HG03060 (cell line): ENCODE results near the gene KCNK17.

Experiments used
- ATAC-seq: cut with Tn5 transposase; IDR thresholded peaks from one replicate; pipeline ENCODE4 v1.9.1; 2021; ENCODE audit warnings: low read depth, moderate number of reproducible peaks; ENCODE audit not compliant: unreplicated experiment

The KCNK17 gene

DNA sequence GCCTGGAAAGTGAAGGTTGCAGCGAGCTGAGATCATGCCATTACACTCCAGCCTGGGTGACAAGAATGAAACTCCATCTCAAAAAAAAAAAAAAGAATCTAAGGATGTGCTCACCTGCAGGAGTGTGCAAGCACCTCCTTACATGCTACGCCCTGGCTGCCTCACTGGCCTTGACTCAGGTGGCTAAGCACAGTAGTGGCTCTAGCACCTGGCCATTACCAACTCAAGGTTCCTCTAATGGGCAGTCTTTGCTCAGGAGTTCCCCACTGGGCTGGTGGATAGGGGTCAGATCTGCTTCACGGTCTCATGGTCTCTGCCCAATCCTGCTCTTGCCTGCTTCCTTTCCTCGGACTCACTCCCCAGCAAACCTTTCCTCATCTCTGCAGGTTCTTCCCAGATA lies 39.7 kb downstream of the KCNK17 start:
- no peak for ATAC-seq

DNA sequence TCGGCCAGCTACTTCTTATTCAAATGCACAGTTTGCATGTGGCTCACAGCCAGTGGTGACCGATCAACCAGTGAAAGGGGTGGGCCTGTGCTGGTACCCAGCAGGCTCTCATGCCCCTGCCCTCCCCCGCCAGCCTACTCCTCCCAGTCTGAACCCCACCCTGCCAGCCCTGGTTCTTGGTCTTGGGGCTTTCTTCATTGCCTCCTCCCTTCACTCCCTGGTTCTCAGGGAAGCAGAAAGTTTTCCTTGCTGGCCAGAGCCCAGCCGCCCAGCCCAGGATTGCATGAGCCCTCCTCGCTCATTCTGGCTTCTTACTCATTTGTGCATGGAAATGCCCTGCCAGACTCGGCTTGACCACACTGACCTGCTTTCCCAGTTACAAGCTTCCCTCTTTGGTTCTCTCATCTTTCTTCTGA lies 40.8 kb downstream of the KCNK17 start:
- ATAC-seq, result no peak

DNA sequence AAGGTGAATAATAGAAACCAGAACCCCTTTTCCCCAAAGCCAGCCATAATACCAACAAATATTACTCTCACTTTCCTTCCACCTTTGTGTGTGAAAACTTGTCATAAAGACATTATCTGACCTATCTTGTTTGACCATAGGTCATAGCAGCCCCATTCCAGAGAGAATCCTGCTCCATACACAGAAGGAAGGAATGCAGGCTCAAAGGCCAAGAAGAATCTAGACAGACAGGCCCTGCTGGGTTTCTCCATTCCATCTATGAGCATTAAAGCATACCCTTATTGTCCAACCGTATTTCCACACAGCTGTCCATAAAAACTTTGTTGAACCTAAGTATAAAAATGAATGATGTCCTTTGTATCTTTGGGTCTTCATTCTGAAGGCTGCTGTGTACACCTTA lies 44.3 kb downstream of the KCNK17 start:
- no peak for ATAC-seq

DNA sequence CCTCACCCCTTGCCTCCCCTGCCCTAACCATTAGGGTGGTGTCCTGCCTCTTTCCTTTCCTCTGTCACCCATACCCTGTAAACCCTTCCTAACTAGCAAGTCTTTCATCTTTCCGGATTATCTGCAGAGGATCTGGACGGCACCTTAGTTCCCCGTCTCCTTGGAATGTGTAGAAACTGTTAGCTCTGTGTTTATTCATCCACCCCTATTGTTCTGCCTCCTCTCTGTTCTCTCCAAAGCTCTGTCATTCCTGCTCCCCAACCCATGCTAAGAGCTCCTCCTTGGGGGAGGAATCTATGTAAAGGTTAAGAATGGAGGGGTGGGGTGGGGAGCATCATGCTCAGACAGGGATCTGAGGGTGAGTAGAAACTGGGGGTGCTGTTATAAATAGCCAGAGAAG lies 45.5 kb downstream of the KCNK17 start:
- no peak for ATAC-seq

DNA sequence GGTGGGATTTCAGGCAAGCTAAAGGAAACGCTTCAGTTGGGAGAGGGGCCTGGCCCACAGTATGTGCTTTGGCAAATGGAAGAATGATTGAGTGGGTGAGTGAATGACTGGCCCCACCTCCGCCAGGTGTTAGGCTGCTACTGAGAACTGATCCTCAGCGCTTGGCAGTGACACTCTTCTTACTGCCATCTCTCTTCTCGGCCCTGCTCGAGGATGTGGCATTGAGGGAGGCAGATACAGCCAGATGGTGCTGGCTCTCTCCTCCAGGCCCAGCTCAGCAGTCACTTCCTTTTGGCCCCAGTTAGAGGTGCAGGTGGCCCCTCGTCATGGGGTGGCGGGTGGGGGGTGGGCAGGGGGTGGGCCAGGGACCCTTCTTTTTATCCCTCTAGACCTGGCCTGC lies 46.0 kb downstream of the KCNK17 start:
- ATAC-seq, result no peak

DNA sequence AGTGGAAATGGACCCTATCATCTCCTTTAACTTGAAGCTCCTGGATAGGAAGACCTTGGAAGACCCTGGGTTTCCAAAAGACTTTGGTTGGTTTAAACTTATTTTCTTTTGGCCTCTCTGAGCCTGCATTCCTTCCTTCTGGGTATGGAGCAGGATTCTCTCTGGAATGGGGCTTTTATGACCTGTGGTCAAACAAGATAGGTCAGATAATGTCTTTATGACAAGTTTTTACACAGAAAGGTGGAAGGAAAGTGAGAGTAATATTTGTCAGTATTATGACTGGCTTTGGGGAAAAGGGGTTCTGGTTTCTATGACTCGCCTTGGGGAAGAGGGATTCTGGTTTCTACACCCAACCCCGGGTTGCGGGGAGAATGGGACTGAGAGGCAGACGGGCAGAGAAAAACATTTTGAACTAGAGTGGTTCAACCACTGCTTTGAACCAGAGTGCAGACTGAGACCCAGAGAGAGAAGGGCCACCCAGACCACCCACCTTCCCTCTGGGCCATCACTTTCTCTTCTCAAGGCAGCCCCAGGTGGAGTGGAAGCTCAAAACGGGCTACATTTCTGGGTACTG lies 47.4 kb downstream of the KCNK17 start:
- ATAC-seq, result no peak

DNA sequence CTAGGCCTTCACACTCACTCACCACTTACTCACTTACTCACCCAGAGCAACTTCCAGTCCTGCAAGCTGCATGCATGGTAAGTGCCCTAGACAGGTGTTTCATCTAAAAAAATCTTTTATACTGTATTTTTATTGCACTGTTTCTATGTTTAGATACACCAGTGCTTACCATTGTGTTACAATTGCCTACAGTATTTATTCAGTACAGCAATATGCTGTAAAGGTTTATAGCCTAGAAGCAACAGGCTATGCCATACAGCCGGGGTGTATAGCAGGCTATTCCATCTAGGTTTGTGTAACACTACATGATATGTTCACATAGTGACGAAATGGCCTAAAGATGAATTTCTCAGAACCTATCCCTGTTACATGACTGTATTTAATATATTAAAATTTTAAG lies 47.8 kb downstream of the KCNK17 start:
- ATAC-seq, result no peak

DNA sequence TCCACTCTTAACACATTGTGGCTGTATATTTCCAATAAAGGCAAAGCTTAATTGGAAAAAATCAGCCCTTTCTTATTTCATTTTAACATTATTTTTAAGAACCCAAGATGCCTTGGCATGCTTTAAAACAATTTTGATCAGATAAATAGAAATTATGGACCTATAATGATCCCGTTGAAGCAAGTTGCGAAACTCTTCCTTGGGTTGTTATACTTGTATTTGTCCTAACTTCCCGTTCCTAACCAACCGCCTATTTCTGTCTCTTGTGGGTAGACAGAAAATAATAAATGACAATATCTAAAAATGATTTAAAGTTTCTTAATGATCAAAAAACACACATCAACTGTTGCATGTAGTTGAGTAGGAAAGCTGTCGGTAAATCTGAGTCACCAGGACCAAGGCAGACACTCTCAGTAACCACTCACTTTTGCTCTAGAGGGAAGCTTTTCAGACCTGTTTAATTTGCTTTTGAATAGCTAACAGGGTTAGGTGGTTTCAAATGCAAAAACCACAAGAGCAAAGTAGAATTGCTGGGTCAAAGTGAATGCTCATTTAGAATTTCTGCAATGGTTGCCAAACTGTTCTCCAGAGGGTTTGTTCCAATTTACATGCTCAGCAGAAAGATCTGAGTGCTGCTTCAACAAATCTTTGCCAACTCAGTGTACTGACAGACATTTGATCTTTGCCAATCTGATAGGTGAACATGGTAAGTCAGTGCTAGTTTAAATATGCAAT lies 50.7 kb downstream of the KCNK17 start:
- ATAC-seq, result no peak

DNA sequence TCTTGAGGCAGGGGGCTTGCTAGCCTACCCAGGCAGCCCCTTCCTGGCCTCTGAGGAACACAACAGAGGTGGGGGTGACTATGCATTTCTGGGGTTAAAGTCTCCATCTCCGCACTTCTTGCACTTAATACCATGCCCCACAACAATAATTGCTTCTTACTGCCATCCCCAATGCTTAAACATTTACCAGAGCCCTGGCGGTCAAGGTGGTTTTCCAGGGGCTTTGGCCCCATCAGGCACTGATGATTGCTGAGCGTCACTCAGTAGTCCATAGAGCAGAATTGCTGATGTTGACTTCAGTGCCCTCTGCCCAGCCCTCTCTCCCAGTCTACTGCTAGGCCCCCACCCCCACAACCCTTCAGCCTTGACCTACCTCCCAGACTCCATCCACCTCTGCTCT lies 52.5 kb downstream of the KCNK17 start:
- ATAC-seq, result no peak

DNA sequence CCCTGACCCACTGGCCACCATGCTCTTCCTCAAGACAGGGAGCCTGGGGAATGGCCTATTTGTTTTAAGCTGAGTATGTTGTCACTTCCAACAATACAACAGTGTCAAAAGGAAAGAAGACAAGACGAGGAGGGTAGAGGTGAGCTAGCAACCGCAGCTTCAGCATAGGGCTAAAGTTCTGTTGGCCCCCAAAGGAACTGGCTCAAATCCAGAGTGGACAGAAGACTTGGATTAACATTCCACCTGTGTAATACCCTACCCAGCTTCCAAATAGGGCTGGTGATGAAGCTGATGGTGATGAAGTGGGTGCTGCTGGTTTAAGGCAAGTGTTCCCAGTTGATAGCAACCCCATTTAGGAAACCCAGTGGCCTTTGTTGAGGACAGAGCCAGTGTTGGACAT lies 53.3 kb downstream of the KCNK17 start:
- ATAC-seq, result no peak

DNA sequence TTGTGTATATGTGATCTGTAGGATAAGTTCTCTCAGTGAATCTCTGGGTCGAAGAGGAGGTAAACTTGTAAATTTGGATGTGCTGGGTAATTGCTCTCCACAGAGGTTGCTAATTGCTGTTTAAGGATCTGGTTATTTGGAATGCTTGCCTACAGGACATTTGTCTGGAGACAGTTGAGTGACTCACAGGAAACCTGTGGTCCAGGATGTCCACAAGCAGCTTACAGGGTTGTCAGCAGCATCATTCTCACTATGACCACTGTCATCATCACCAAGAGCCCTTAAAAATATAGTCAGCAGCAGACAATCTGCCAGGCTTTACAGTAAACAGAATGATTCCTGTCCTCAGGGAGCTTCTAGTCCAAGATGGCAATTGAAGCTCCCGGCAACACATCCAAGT lies 53.8 kb downstream of the KCNK17 start:
- ATAC-seq, result no peak

DNA sequence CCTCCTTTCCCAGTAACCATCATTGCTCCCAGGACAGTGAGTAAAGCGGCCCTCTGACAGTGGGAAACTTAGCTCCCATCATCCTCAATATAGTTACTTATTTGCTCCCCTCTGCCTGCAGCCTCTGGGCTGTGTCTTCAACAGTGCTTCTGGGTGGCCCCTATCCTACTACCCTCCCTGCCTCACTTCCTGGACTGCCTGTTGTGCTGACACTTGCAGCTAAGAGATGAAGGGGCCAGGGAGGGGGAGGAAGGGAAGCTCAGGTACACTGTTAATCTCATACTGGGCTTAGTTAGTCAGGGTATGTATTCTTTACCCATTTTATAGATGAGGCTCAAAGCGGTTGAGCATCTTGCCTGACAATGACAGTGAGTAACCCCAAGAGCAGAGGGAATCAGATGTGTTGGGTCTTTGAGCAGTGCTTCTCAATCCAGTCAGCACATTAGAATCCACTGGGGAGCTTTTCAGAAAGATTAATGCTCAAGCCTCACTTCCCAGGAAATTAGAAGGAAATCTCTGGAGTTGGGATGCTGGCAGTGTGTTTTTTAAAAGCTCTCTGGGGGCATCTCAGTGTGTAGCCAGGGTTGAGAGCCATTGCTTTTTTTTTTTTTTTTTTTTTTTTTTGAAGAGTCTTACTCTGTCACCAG lies 57.8 kb downstream of the KCNK17 start:
- no peak for ATAC-seq

DNA sequence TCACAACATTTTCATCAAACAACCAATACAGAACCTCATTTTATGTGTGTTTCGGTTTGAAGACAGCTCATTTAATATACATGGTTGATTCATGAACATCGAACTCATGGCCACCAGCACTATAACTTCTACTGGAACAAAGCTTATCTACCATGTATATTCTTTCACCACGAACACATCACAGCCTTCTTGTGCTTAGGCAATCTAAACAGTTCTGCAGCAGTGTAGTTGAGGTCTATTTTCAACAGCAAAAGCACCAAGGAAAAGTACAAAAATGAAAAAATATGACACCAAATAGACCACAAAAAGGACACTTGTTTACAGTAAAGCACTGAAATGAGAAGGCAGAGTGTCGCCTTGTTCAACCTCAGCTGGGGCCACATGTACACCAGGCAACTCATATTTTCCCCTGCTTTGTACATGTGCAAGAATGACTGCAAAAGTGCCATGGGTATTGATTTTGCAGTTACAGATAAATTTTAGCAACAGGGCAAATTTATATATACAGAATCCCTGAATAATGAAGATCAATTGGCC lies 59.2 kb downstream of the KCNK17 start:
- ATAC-seq, result no peak

DNA sequence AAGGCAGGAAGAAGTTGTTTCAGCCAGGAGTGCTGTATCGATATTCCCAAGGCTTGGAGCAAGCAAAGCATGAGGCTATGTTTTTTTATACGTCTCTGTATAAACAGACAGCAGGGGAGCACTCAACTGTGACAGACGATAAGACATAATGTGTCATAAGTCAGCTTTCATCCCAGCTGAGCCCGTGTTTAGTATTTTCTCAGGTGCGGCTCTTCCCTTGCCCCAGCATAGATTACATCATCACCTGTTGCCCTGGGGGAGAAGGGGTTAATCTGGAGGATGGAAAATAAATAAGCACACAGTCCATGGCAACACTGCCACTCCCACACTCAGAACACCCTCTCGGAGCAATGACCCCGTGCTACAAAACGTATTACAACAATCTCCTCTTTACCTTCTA lies 62.8 kb downstream of the KCNK17 start:
- no peak for ATAC-seq

DNA sequence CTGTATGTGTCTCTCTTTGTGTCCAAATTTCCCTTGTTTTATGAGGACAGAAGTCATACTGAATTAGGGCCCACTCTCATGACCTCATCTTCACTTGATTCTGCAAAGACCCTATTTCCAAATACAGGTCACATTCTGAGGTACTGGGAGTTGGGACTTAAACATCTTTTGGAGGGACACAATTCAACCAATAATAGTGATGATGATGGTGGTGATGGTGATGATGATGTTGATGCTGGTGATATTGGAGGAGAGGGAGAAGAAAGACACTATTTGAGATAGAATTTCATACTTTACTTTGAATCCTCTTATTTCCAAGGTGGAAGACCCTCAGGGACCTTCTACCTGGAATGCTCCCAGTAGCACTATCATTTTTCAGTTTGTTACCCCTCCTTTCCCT lies 63.7 kb downstream of the KCNK17 start:
- no peak for ATAC-seq

DNA sequence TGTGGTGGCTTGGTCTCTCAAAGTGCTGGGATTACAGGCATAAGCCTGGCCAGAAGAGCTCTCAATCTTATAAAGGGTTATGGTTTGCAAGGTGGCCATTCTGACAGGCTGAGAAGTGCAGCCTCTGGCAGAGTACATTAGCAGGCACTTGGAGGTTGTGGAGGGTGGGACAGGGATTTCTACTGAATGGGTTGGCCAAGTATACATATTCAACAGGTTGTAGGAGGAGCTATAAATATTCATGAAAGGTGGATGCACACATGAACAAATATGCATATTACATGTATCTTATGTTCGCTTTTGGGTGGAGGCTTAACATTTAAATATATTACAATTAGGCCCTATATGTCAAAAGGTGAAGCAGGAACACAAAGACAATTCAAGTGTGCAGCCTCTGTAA lies 64.9 kb downstream of the KCNK17 start:
- ATAC-seq, result no peak
